SK-N-SH treated with all-trans-retinoic acid at 6 μM for 48 hours (cell line): Measurements from ENCODE around the gene HAPSTR1.
"Not testable (repeated sequence)": the region's sequence is repeated elsewhere in the genome, so short reads cannot be mapped to it uniquely, and the experiment has no call there.

Experiments
- ATAC-seq: fragments of 200-7000 bp; cut with Tn5 transposase; 3 replicates; pipeline ENCODE4 v1.9.1; 2020; ENCODE audit warnings: mild to moderate bottlenecking, moderate library complexity
- ARNTL ChIP-seq: fragments of 450-650 bp; formaldehyde crosslinking; IDR thresholded peaks from 2 replicates; pipeline ENCODE4 v1.5.0; 2020; ENCODE audit warnings: low read depth, mild to moderate bottlenecking, moderate library complexity, borderline replicate concordance
- BACH2 ChIP-seq: fragments of 250-450 bp; sonication (Bioruptor Pico); IDR thresholded peaks from 2 replicates; pipeline ENCODE4 v1.9.0; 2021; ENCODE audit warnings: mild to moderate bottlenecking, borderline replicate concordance
- ESRRG ChIP-seq: fragments of 250-450 bp; sonication (Bioruptor Pico); IDR thresholded peaks from 2 replicates; pipeline ENCODE4 v1.6.1; 2021; ENCODE audit warnings: mild to moderate bottlenecking
- GLIS3 ChIP-seq: fragments of 250-450 bp; sonication (Bioruptor Pico); IDR thresholded peaks from 2 replicates; pipeline ENCODE4 v1.5.0; 2020; ENCODE audit warnings: mild to moderate bottlenecking, moderate library complexity
- ISL1 ChIP-seq: fragments of 250-450 bp; sonication (Bioruptor Pico); IDR thresholded peaks from 2 replicates; pipeline ENCODE4 v2.1.2; 2022; ENCODE audit warnings: mild to moderate bottlenecking, moderate library complexity
- PPARA ChIP-seq: fragments of 250-450 bp; sonication (Bioruptor Pico); IDR thresholded peaks from 2 replicates; pipeline ENCODE4 v1.5.0; 2020; ENCODE audit warnings: mild to moderate bottlenecking, borderline replicate concordance
- RARB ChIP-seq: fragments of 250-450 bp; sonication (Bioruptor Pico); IDR thresholded peaks from 2 replicates; pipeline ENCODE4 v1.8.0; 2021; ENCODE audit warnings: mild to moderate bottlenecking, moderate library complexity
- SNAI2 ChIP-seq: fragments of 250-450 bp; sonication (Bioruptor Pico); IDR thresholded peaks from 2 replicates; pipeline ENCODE4 v1.5.0; 2020; ENCODE audit warnings: mild to moderate bottlenecking, moderate library complexity
- TCF4 ChIP-seq: fragments of 250-450 bp; sonication (Bioruptor Pico); IDR thresholded peaks from 2 replicates; pipeline ENCODE4 v1.8.0; 2021; ENCODE audit warnings: mild to moderate bottlenecking, moderate library complexity, borderline replicate concordance
- TOX ChIP-seq: fragments of 250-450 bp; sonication (Bioruptor Pico); IDR thresholded peaks from 2 replicates; pipeline ENCODE4 v1.8.0; 2021; ENCODE audit warnings: mild to moderate bottlenecking, moderate library complexity, borderline replicate concordance
- ZC3H10 ChIP-seq: fragments of 250-450 bp; sonication (Bioruptor Pico); IDR thresholded peaks from 2 replicates; pipeline ENCODE4 v1.5.1; 2021; ENCODE audit warnings: mild to moderate bottlenecking, moderate library complexity
- ZFP3 ChIP-seq: fragments of 250-450 bp; sonication (Bioruptor Pico); IDR thresholded peaks from 2 replicates; pipeline ENCODE4 v1.5.0; 2020; ENCODE audit warnings: mild to moderate bottlenecking, moderate library complexity
- ZFP30 ChIP-seq: fragments of 450-650 bp; formaldehyde crosslinking; IDR thresholded peaks from 2 replicates; pipeline ENCODE4 v1.5.0; 2022; ENCODE audit warnings: mild to moderate bottlenecking, moderate library complexity
- ZNF565 ChIP-seq: fragments of 450-650 bp; formaldehyde crosslinking; conservative IDR thresholded peaks from 2 replicates; pipeline ENCODE4 v1.5.0; 2020; ENCODE audit warnings: low read depth, mild to moderate bottlenecking, moderate library complexity
- ZNF70 ChIP-seq: fragments of 450-650 bp; formaldehyde crosslinking; IDR thresholded peaks from 2 replicates; pipeline ENCODE4 v1.5.0; 2020; ENCODE audit warnings: mild to moderate bottlenecking, moderate library complexity
- ZNF8 ChIP-seq: fragments of 450-650 bp; formaldehyde crosslinking; IDR thresholded peaks from 2 replicates; pipeline ENCODE4 v1.5.0; 2020; ENCODE audit warnings: mild to moderate bottlenecking, moderate library complexity
- TF ChIP-seq, protein P1 (sequence below): fragments of 250-450 bp; sonication (Bioruptor Pico); IDR thresholded peaks from 2 replicates; pipeline ENCODE4 v1.8.0; 2020; ENCODE audit warnings: mild to moderate bottlenecking, moderate library complexity, borderline replicate concordance
- TF ChIP-seq, protein P2 (sequence below): fragments of 250-450 bp; sonication (Bioruptor Pico); IDR thresholded peaks from 2 replicates; pipeline ENCODE4 v1.8.0; 2021; ENCODE audit warnings: low read depth, mild to moderate bottlenecking, moderate library complexity, borderline replicate concordance
- TF ChIP-seq, protein P3 (sequence below): fragments of 250-450 bp; sonication (Bioruptor Pico); IDR thresholded peaks from 2 replicates; pipeline ENCODE4 v1.5.0; 2020; ENCODE audit warnings: mild to moderate bottlenecking, moderate library complexity
- TF ChIP-seq, protein P4 (sequence below): fragments of 250-450 bp; sonication (Bioruptor Pico); IDR thresholded peaks from 2 replicates; pipeline ENCODE4 v1.5.1; 2021; ENCODE audit warnings: mild to moderate bottlenecking, moderate library complexity

Gene HAPSTR1

DNA sequence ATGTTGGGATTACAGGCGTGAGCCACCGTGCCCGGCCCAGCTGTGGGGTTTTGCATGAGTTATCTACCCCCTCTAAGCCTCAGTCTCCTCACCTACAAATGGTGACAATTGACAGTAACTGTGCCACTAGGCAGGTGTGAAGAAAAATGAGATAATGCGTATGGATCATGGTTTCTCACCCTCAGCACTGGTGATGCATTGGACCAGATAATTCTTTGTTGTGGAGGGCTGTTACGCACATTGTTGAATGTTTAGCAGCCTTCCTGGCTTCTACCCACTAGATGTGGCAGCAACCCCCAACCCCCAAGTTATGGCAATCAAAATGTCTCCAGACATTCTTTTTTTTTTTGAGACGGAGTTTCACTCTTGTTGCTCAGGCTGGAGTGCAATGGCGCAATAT lies 9.0 kb upstream of the HAPSTR1 start (continued):
- TF ChIP-seq, protein P1, sequence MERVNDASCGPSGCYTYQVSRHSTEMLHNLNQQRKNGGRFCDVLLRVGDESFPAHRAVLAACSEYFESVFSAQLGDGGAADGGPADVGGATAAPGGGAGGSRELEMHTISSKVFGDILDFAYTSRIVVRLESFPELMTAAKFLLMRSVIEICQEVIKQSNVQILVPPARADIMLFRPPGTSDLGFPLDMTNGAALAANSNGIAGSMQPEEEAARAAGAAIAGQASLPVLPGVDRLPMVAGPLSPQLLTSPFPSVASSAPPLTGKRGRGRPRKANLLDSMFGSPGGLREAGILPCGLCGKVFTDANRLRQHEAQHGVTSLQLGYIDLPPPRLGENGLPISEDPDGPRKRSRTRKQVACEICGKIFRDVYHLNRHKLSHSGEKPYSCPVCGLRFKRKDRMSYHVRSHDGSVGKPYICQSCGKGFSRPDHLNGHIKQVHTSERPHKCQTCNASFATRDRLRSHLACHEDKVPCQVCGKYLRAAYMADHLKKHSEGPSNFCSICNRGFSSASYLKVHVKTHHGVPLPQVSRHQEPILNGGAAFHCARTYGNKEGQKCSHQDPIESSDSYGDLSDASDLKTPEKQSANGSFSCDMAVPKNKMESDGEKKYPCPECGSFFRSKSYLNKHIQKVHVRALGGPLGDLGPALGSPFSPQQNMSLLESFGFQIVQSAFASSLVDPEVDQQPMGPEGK (CRISPR knock-in tag) = no peak
- TF ChIP-seq BACH2 = no peak
- TF ChIP-seq PPARA (CRISPR knock-in tag) = no peak
- TF ChIP-seq ZFP30 (CRISPR knock-in tag) = no peak
- no peak for TF ChIP-seq TOX (CRISPR knock-in tag)
- TF ChIP-seq ZNF8 (CRISPR knock-in tag) = no peak
- TF ChIP-seq TCF4 (CRISPR knock-in tag) = no peak

DNA sequence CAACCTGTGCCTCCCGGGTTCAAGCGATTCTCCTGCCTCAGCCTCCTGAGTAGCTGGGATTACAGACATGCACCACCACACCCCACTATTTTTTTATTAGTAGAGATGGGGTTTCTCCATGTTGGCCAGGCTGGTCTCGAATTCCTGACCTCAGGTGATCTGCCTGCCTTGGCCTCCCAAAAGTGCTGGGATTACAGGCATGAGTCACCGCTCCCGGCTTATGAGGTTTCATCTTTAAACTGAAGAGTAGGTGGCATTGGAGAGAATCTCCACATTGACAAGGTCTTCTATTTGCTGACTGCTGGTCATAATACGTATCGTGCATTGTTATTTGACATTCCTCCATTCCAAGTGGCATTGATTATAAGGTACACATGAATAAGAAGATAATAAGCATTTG lies 3.7 kb upstream of the HAPSTR1 start:
- ATAC-seq = not testable (repeated sequence)

DNA sequence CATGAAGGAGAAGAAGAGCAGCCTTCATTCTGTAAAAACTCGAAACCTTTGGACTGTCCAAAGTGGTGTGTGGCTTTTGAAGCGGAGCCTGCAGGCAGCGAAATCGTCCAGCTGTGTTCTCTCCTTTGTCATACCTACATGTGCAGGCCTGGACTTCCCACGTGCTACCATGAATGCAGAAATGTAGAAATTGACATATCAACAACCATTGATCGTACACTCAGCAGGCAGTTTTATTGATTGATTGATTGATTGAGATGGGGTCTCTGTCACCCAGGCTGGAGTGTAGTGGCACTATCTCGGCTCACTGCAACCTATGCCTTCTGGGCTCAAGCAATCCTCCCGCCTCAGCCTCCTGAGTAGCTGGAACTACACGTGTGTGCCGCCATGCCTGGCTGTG lies 2.6 kb upstream of the HAPSTR1 start:
- ATAC-seq = no peak
- no peak for TF ChIP-seq ZFP3 (CRISPR knock-in tag)
- TF ChIP-seq ARNTL = no peak
- TF ChIP-seq TOX (CRISPR knock-in tag) = no peak
- TF ChIP-seq, protein P2, sequence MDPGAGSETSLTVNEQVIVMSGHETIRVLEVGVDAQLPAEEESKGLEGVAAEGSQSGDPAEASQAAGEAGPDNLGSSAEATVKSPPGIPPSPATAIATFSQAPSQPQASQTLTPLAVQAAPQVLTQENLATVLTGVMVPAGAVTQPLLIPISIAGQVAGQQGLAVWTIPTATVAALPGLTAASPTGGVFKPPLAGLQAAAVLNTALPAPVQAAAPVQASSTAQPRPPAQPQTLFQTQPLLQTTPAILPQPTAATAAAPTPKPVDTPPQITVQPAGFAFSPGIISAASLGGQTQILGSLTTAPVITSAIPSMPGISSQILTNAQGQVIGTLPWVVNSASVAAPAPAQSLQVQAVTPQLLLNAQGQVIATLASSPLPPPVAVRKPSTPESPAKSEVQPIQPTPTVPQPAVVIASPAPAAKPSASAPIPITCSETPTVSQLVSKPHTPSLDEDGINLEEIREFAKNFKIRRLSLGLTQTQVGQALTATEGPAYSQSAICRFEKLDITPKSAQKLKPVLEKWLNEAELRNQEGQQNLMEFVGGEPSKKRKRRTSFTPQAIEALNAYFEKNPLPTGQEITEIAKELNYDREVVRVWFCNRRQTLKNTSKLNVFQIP (CRISPR knock-in tag) = no peak
- TF ChIP-seq BACH2 = no peak
- TF ChIP-seq, protein P3, sequence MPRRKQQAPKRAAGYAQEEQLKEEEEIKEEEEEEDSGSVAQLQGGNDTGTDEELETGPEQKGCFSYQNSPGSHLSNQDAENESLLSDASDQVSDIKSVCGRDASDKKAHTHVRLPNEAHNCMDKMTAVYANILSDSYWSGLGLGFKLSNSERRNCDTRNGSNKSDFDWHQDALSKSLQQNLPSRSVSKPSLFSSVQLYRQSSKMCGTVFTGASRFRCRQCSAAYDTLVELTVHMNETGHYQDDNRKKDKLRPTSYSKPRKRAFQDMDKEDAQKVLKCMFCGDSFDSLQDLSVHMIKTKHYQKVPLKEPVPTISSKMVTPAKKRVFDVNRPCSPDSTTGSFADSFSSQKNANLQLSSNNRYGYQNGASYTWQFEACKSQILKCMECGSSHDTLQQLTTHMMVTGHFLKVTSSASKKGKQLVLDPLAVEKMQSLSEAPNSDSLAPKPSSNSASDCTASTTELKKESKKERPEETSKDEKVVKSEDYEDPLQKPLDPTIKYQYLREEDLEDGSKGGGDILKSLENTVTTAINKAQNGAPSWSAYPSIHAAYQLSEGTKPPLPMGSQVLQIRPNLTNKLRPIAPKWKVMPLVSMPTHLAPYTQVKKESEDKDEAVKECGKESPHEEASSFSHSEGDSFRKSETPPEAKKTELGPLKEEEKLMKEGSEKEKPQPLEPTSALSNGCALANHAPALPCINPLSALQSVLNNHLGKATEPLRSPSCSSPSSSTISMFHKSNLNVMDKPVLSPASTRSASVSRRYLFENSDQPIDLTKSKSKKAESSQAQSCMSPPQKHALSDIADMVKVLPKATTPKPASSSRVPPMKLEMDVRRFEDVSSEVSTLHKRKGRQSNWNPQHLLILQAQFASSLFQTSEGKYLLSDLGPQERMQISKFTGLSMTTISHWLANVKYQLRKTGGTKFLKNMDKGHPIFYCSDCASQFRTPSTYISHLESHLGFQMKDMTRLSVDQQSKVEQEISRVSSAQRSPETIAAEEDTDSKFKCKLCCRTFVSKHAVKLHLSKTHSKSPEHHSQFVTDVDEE (CRISPR knock-in tag) = no peak
- TF ChIP-seq, protein P1 (CRISPR knock-in tag) = no peak
- no peak for TF ChIP-seq ZNF565
- TF ChIP-seq TCF4 (CRISPR knock-in tag) = no peak
- no peak for TF ChIP-seq ZNF70 (CRISPR knock-in tag)
- TF ChIP-seq ESRRG (CRISPR knock-in tag) = no peak
- no peak for TF ChIP-seq PPARA (CRISPR knock-in tag)
- TF ChIP-seq, protein P4, sequence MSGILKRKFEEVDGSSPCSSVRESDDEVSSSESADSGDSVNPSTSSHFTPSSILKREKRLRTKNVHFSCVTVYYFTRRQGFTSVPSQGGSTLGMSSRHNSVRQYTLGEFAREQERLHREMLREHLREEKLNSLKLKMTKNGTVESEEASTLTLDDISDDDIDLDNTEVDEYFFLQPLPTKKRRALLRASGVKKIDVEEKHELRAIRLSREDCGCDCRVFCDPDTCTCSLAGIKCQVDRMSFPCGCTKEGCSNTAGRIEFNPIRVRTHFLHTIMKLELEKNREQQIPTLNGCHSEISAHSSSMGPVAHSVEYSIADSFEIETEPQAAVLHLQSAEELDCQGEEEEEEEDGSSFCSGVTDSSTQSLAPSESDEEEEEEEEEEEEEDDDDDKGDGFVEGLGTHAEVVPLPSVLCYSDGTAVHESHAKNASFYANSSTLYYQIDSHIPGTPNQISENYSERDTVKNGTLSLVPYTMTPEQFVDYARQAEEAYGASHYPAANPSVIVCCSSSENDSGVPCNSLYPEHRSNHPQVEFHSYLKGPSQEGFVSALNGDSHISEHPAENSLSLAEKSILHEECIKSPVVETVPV = no peak
- TF ChIP-seq ZC3H10 = no peak
- TF ChIP-seq SNAI2 (CRISPR knock-in tag) = no peak
- TF ChIP-seq RARB (CRISPR knock-in tag) = no peak
- TF ChIP-seq, all 23 proteins: peak for 0

DNA sequence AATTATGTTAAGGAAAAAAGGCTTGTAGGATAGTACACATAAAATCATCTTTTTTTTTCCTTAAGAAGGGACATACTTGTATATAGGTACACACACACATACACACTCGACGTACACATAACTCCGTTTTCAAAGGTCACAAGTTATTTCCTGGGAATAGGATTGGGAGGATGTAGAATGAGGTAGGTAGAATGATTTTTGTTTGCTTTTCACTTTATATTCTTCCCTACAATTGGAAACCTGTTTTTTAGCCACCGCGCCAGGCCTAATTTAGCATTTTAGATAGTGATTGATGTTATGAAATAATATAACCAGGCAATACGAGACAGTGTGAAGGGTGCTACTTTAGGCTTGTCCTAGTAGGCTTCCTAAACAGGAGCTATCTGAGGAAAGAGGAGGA lies 1.8 kb upstream of the HAPSTR1 start:
- no peak for TF ChIP-seq ARNTL
- TF ChIP-seq, protein P2 (CRISPR knock-in tag) = no peak
- TF ChIP-seq ZC3H10 = no peak
- no peak for TF ChIP-seq ISL1 (CRISPR knock-in tag)
- TF ChIP-seq ZNF8 (CRISPR knock-in tag) = no peak
- no peak for TF ChIP-seq GLIS3 (CRISPR knock-in tag)
- TF ChIP-seq, protein P4 = no peak
- TF ChIP-seq ESRRG (CRISPR knock-in tag) = no peak
- no peak for TF ChIP-seq ZFP3 (CRISPR knock-in tag)
- no peak for TF ChIP-seq ZNF565
- TF ChIP-seq SNAI2 (CRISPR knock-in tag) = no peak
- TF ChIP-seq BACH2 = no peak
- no peak for ATAC-seq
